ENCODE results near the gene KCNIP4. TPM values are rescaled to one million over a fixed set of nuclear protein-coding genes. Genes with fewer than 3 reads are reported as not detected.

The KCNIP4 gene
- total RNA-seq, 4 donors from 2014 or later: 0.19 TPM; not detected in 3

DNA sequence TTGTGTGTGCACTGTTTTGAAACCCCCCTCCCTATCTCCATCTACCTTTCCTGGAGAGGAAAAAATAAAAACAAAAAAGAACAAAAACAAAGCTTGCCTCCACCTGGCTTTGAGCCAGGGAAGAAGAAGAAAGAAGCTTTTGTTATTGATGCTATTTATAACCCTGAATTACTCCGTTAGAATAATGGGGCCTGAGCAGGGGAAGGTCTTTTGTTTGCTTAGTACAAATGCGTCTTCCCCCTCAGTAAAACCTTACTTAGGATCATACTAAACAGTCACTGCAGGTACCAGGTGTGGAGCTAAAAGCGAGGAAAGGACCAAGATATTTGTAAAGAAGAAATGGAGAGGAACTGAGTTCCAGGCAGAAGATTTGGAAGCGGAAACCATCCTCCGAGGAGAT is 352.1 kb downstream of the KCNIP4 start:
- TF ChIP-seq, protein P1, sequence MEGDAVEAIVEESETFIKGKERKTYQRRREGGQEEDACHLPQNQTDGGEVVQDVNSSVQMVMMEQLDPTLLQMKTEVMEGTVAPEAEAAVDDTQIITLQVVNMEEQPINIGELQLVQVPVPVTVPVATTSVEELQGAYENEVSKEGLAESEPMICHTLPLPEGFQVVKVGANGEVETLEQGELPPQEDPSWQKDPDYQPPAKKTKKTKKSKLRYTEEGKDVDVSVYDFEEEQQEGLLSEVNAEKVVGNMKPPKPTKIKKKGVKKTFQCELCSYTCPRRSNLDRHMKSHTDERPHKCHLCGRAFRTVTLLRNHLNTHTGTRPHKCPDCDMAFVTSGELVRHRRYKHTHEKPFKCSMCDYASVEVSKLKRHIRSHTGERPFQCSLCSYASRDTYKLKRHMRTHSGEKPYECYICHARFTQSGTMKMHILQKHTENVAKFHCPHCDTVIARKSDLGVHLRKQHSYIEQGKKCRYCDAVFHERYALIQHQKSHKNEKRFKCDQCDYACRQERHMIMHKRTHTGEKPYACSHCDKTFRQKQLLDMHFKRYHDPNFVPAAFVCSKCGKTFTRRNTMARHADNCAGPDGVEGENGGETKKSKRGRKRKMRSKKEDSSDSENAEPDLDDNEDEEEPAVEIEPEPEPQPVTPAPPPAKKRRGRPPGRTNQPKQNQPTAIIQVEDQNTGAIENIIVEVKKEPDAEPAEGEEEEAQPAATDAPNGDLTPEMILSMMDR (IDR thresholded peaks at IDR 0.05): no peak
- TF ChIP-seq POLR2A (IDR thresholded peaks at IDR 0.05): no peak
- no peaks in the 10 kb centered on the region for H3K4me1 ChIP-seq
- no peak overlapping the region for H3K4me3 ChIP-seq
- H3K9me3 ChIP-seq: no peaks in the 10 kb centered on the region
- 37 to 53% methylated on average over 5 of the region's 5 CpGs for WGBS, 2 donors
- no peak for DNase-seq
- intact Hi-C loops (cut with DNase I): no loop called here
- H3K27ac ChIP-seq: no peak overlapping the region
- no peaks in the 10 kb centered on the region for H3K27me3 ChIP-seq
- H3K36me3 ChIP-seq: no peaks in the 10 kb centered on the region

DNA sequence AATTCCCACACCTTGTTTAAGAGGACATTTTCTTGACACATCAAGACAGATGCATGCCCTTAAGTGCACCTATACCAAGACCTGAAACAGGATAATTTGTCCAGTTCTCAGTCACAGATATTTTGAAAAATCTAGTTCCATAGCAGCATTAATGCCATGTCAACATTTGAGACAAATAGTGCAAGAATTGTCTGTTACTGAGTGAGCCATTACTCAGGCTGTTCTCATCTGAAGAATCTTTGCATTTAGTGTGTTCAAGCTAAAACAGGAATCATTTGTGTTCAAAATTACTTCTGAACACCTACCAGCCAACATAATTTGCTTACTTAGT is 354.9 kb downstream of the KCNIP4 start:
- H3K36me3 ChIP-seq: no peaks in the 10 kb centered on the region
- no peak for DNase-seq
- H3K4me3 ChIP-seq: no peak overlapping the region
- TF ChIP-seq POLR2A (IDR thresholded peaks at IDR 0.05): no peak
- TF ChIP-seq, protein P1 (IDR thresholded peaks at IDR 0.05): no peak
- H3K27me3 ChIP-seq: no peaks in the 10 kb centered on the region
- intact Hi-C loops (cut with DNase I): no loop called here
- H3K4me1 ChIP-seq: no peaks in the 10 kb centered on the region
- H3K9me3 ChIP-seq: no peaks in the 10 kb centered on the region
- H3K27ac ChIP-seq: no peak overlapping the region

DNA sequence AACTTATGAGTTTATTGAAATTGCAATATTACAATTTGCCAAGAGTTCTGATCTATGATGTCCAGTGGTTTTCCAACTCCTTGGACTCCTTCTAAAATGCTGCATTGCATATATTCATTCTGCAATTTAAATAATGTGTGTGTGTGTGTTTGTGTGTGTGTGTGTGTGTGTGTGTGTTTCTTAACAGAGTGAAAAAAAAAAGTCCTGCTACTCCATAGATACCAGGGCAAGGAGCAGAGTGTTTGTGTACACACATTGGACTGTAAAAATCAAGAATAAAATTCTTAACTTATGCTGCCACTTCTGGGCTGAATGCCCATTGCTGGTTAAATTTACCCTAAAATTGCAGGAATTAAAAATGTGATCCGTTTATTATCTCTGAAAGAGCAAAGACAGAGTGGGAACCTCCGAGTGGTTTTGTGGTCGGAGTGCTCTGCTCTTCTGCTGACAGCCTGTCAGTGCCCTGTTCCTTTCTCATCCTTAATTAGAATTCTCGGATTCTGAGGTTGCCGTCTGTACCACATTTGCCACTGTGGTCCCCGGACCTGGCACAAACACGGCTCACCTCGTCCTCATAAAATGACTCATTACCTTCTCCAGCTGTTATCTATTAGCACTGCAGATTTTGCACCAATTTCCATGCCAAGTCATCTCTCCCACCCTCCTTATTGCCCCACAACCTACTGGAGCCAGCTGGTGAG is 355.5 kb downstream of the KCNIP4 start:
- Histone ChIP-seq H3K27ac (no peak overlapping the region), H3K36me3 (no peaks in the 10 kb centered on the region), H3K9me3 (no peaks in the 10 kb centered on the region), H3K27me3 (no peaks in the 10 kb centered on the region), H3K4me1 (no peaks in the 10 kb centered on the region), H3K4me3 (no peak overlapping the region)
- 48 to 58% methylated on average over 8 of the region's 8 CpGs for WGBS, 2 donors
- intact Hi-C loops (cut with DNase I): no loop called here
- no peak for TF ChIP-seq POLR2A (IDR thresholded peaks at IDR 0.05)
- TF ChIP-seq, protein P1 (IDR thresholded peaks at IDR 0.05): no peak
- DNase-seq: no peak

DNA sequence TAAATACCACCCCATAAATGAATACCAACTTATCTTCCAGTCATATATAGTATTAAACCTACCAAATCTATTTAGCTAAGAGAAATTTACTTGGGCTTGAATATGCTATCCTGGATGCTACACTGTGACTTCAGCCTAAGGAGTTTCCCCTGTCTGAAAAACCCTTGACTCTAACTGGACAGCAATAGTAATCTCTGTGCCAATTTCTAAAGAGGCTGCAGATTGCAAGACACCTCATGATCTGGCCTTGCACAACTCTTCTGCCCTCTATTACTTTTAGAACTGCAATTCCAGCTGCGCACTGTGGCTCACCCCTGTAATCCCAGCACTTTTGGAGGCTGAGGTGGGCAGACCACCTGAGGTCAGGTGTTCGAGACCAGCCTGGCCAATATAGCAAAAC is 371.5 kb downstream of the KCNIP4 start:
- no peak for TF ChIP-seq POLR2A (IDR thresholded peaks at IDR 0.05)
- TF ChIP-seq, protein P1 (IDR thresholded peaks at IDR 0.05): no peak
- Histone ChIP-seq H3K27me3 (no peaks in the 10 kb centered on the region), H3K9me3 (no peaks in the 10 kb centered on the region), H3K36me3 (no peaks in the 10 kb centered on the region), H3K4me1 (no peaks in the 10 kb centered on the region), H3K4me3 (no peak overlapping the region), H3K27ac (no peak overlapping the region)
- WGBS, 2 donors: 69 to 81% methylated on average over 2 of the region's 2 CpGs
- intact Hi-C loops (cut with DNase I): no loop called here
- no peak for DNase-seq

DNA sequence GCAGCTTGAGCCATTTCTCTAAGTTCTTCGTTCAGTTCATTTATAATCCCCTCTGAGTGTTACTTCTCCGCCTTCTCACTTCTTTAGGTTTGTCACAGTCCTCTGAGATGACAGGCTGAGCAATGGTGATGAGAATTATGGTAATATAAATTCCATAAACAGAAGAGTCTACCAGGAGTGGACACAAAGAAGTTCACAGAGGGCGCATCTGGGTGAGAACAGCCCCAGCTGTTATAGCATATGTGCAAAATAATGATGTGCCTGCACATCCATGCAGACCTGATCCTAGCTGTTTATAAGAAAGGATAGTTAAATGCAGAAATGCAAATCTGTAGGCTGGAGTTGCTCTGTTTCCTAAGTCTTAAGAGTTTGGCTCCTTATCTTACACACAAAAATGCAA is 377.5 kb downstream of the KCNIP4 start:
- H3K4me1 ChIP-seq: no peaks in the 10 kb centered on the region
- no peaks in the 10 kb centered on the region for H3K9me3 ChIP-seq
- 66 to 69% methylated on average over 3 of the region's 3 CpGs for WGBS, 2 donors
- intact Hi-C loops (cut with DNase I): no loop called here
- no peaks in the 10 kb centered on the region for H3K27me3 ChIP-seq
- TF ChIP-seq, protein P1 (IDR thresholded peaks at IDR 0.05): no peak
- no peak for TF ChIP-seq POLR2A (IDR thresholded peaks at IDR 0.05)
- no peaks in the 10 kb centered on the region for H3K36me3 ChIP-seq
- H3K27ac ChIP-seq: no peak overlapping the region
- H3K4me3 ChIP-seq: no peak overlapping the region
- no peak for DNase-seq
